ENCODE measurements around the gene PDXK. TPM values are rescaled to one million over a fixed set of nuclear protein-coding genes. Genes with fewer than 3 reads are reported as not detected.

PDXK gene
- total and polyA plus RNA-seq, 2 of the 13 experiments (the other 11 are each of a cell fraction or from before 2014, with no cell fraction given): 114 to 184 TPM

GRCh38 chr21:43767984-43768867, 49.3 kb downstream of the PDXK start:
- no peak overlapping the region for H3K4me3 ChIP-seq (replicated peaks in 1 of 3; ENCODE audit: insufficient read depth in 1 of 3, low read depth in 2 of 3, low read length in 3 of 3)
- H2AFZ ChIP-seq (ENCODE audit: low read length): no peak overlapping the region
- FAIRE-seq (no peak), DNase-seq (ENCODE audit: low spot score) (no peak), ATAC-seq (peak; percentile 15)
- H3K4me2 ChIP-seq (ENCODE audit: low read depth, low read length): no peak overlapping the region
- peaks cover 33% of the 10 kb centered on the region for H3K4me1 ChIP-seq (ENCODE audit: insufficient read depth, low read length)
- ChIA-PET POLR2A (no interaction called here), CTCF (ENCODE audit: low intra/inter-chr PET ratio, low total read pairs) (no interaction called here)
- H3K9me3 ChIP-seq (ENCODE audit: low read length): no peaks in the 10 kb centered on the region
- no peak overlapping the region for H3K27ac ChIP-seq (ENCODE audit: extremely low read length, insufficient read depth, low read length)
- no peaks in the 10 kb centered on the region for H3K27me3 ChIP-seq (ENCODE audit: control insufficient read depth in 1 of 2, insufficient read depth in 2 of 2, low read length in 2 of 2)
- no TSS peak for BruUV-seq (replicated peaks)
- no peaks in the 10 kb centered on the region for H3K79me2 ChIP-seq (ENCODE audit: insufficient read depth, low read length)
- H4K20me1 ChIP-seq (ENCODE audit: insufficient read depth, low read length): no peaks in the 10 kb centered on the region
- WGBS (ENCODE audit: low lambda C conversion rate): 79% methylated on average over 28 of the region's 34 CpGs
- TF ChIP-seq ZBTB38 (CRISPR knock-in tag; IDR thresholded peaks at IDR 0.05) (peak; percentile 11; the same call in 1 of the 2 replicates), MBNL3 (CRISPR knock-in tag; conservative IDR thresholded peaks at IDR 0.05) (no peak), RXRB (CRISPR knock-in tag; IDR thresholded peaks at IDR 0.05; ENCODE audit: borderline replicate concordance) (no peak), NFE2L2 (IDR thresholded peaks at IDR 0.05; ENCODE audit: low read length) (peak; percentile 68), HMGA1 (CRISPR knock-in tag; conservative IDR thresholded peaks at IDR 0.05) (no peak), NFE2 (CRISPR knock-in tag; IDR thresholded peaks at IDR 0.05) (peak; percentile 33; the same call in 1 of the 2 replicates), ZNF720 (CRISPR knock-in tag; IDR thresholded peaks at IDR 0.05) (no peak), ZNF784 (CRISPR knock-in tag; IDR thresholded peaks at IDR 0.05; ENCODE audit: borderline replicate concordance) (no peak), ZBTB7A (CRISPR knock-in tag; IDR thresholded peaks at IDR 0.05) (no peak), SAP130 (CRISPR knock-in tag; IDR thresholded peaks at IDR 0.05; ENCODE audit: low read depth) (no peak), ARHGAP35 (CRISPR knock-in tag; IDR thresholded peaks at IDR 0.05; ENCODE audit: borderline replicate concordance) (no peak)
- in situ Hi-C loops (cut with HindIII; ENCODE audit: extremely low pct_ligation_motif_present, low pct_unique_long_range_greater_than_20kb) (no loop called here), intact Hi-C loops (cut with micrococcal nuclease; ENCODE audit: unreplicated experiment) (no loop called here)
- peaks cover 0 to 5% of the 10 kb centered on the region in 2 experiments; a peak in 2 of 5 replicates for H3K36me3 ChIP-seq (replicated peaks in 1 of 2; ENCODE audit: control insufficient read depth in 1 of 2, insufficient read depth in 2 of 2, low read length in 2 of 2)
- no peak overlapping the region for H3K9ac ChIP-seq (ENCODE audit: insufficient read depth, low read depth, low read length)

Data from HepG2 (cell line).